Neuron (in vitro differentiated cells): ENCODE results near the gene ATXN1.

Source experiments
- H2AFZ ChIP-seq: one replicate; pipeline ENCODE4 v1.6.1; 2013; ENCODE audit warnings: low read depth, mild to moderate bottlenecking, inconsistent platforms, low read length, moderate library complexity
- H3K27me3 ChIP-seq: one replicate; pipeline ENCODE4 v1.6.1; 2013; ENCODE audit warnings: low read length; ENCODE audit not compliant: insufficient read depth
- H3K36me3 ChIP-seq: one replicate; pipeline ENCODE4 v1.6.1; 2013; ENCODE audit warnings: low read length; ENCODE audit not compliant: insufficient read depth
- H3K4me1 ChIP-seq: one replicate; pipeline ENCODE4 v1.6.1; 2013; ENCODE audit warnings: low read length; ENCODE audit not compliant: insufficient read depth
- H3K4me3 ChIP-seq: 2 replicates; pipeline ENCODE4 v1.5.1; 2013; ENCODE audit warnings: mild to moderate bottlenecking, low read length, moderate library complexity
- H3K9me3 ChIP-seq: one replicate; pipeline ENCODE4 v1.6.1; 2013; ENCODE audit warnings: low read length

ATXN1 gene

GRCh38 chr6:16496210-16496609, 265.1 kb downstream of the ATXN1 start:
- Histone ChIP-seq H2AFZ (no peak overlapping the region), H3K4me1 (peaks cover 28% of the 10 kb centered on the region), H3K27me3 (no peaks in the 10 kb centered on the region), H3K4me3 (peak overlapping the region; percentile 41), H3K9me3 (no peaks in the 10 kb centered on the region), H3K36me3 (no peaks in the 10 kb centered on the region)

GRCh38 chr6:16494793-16495192, 266.5 kb downstream of the ATXN1 start:
- H3K36me3 ChIP-seq, result no peaks in the 10 kb centered on the region
- no peak overlapping the region for H3K4me3 ChIP-seq
- H3K4me1 ChIP-seq, result peaks cover 28% of the 10 kb centered on the region
- H3K9me3 ChIP-seq, result no peaks in the 10 kb centered on the region
- H3K27me3 ChIP-seq, result no peaks in the 10 kb centered on the region
- H2AFZ ChIP-seq, result no peak overlapping the region

- no peaks in the 10 kb centered on the region for H3K9me3 ChIP-seq
- H3K4me3 ChIP-seq, result no peak overlapping the region
- H3K4me1 ChIP-seq, result peaks cover 28% of the 10 kb centered on the region
- no peaks in the 10 kb centered on the region for H3K36me3 ChIP-seq
- H2AFZ ChIP-seq, result no peak overlapping the region
- no peaks in the 10 kb centered on the region for H3K27me3 ChIP-seq
These were observed 267.5 kb downstream of the ATXN1 start for GRCh38 chr6:16493802-16494201.

DNA sequence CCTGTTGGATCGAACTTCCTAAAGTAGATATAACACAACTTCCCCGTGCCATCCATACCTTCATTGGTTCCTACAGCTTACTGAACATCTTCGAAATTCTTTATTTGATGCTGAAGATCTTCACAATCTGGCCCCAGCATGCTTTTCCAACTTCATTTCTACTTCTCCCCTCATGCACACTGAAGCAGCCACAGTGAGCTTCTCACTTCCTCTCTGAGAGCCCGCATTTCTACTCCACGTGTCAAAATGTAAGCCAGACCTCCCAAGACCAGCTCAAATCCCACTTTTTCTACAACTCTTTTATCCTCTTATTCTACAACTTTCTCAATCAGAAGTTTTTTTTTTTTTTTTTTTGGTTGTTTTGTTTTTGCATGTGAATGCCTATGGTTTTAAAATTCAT, 268.1 kb downstream of the ATXN1 start:
- Histone ChIP-seq H3K36me3 (no peaks in the 10 kb centered on the region), H2AFZ (no peak overlapping the region), H3K4me3 (no peak overlapping the region), H3K27me3 (no peaks in the 10 kb centered on the region), H3K9me3 (no peaks in the 10 kb centered on the region), H3K4me1 (peaks cover 26% of the 10 kb centered on the region)

GRCh38 chr6:16491666-16492313, 269.5 kb downstream of the ATXN1 start:
- Histone ChIP-seq H3K36me3 (no peaks in the 10 kb centered on the region), H2AFZ (no peak overlapping the region), H3K27me3 (no peaks in the 10 kb centered on the region), H3K4me3 (no peak overlapping the region), H3K4me1 (peaks cover 13% of the 10 kb centered on the region), H3K9me3 (no peaks in the 10 kb centered on the region)

DNA sequence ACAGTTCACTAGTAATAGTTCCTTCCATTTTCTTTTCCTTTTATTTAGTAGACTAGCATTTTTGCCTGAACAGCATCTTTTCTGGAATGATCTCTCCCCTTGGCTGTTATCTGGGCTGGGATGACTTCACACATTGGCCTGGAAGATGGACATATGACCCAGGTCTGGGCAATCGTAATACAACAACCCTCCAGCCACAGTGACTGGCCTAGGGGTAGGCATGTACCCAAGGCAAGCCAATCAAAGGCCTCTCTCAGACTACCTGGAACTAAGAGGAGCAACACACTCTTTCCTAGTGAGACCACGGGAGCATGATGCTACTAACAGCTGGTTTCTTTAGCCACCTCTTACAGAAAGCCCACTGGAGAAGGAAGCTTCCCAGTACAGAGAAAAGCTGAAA, 270.6 kb downstream of the ATXN1 start:
- Histone ChIP-seq H3K4me1 (peaks cover 4% of the 10 kb centered on the region), H2AFZ (no peak overlapping the region), H3K4me3 (no peak overlapping the region), H3K9me3 (no peaks in the 10 kb centered on the region), H3K36me3 (no peaks in the 10 kb centered on the region), H3K27me3 (no peaks in the 10 kb centered on the region)

- Histone ChIP-seq H2AFZ (no peak overlapping the region), H3K27me3 (no peaks in the 10 kb centered on the region), H3K9me3 (no peaks in the 10 kb centered on the region), H3K36me3 (no peaks in the 10 kb centered on the region), H3K4me3 (no peak overlapping the region), H3K4me1 (no peaks in the 10 kb centered on the region)
These were observed 272.4 kb downstream of the ATXN1 start for GRCh38 chr6:16488813-16489212.

GRCh38 chr6:16487996-16488674, 273.1 kb downstream of the ATXN1 start:
- no peaks in the 10 kb centered on the region for H3K27me3 ChIP-seq
- no peaks in the 10 kb centered on the region for H3K36me3 ChIP-seq
- H3K4me1 ChIP-seq, result no peaks in the 10 kb centered on the region
- H2AFZ ChIP-seq, result no peak overlapping the region
- H3K9me3 ChIP-seq, result no peaks in the 10 kb centered on the region
- no peak overlapping the region for H3K4me3 ChIP-seq

DNA sequence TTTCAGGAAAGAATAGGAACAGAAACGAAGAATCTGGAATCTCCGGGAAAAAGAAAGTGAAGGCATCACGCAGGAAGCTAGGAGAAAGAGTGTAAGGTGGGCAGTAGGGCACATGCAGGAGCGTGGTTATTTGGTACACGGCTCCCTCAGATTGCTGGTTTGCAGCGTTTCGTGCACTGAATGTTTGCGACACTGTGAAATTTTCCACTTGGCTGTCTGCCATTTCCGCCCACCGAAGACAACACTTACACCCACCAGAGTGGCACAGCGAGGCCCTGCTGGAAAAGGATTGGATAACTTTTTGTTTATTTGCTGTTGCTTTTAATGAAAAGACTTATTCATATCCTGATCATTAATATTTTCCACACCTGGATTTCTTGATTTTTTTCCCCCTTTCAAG, 274.6 kb downstream of the ATXN1 start:
- Histone ChIP-seq H3K4me1 (peaks cover under 1% of the 10 kb centered on the region), H3K9me3 (no peaks in the 10 kb centered on the region), H3K27me3 (no peaks in the 10 kb centered on the region), H3K36me3 (no peaks in the 10 kb centered on the region), H3K4me3 (no peak overlapping the region), H2AFZ (no peak overlapping the region)

GRCh38 chr6:16483315-16483875, 277.9 kb downstream of the ATXN1 start:
- Histone ChIP-seq H3K4me3 (no peak overlapping the region), H3K27me3 (no peaks in the 10 kb centered on the region), H3K36me3 (no peaks in the 10 kb centered on the region), H2AFZ (no peak overlapping the region), H3K4me1 (peaks cover 3% of the 10 kb centered on the region), H3K9me3 (no peaks in the 10 kb centered on the region)

GRCh38 chr6:16482702-16483314, 278.5 kb downstream of the ATXN1 start:
- H3K27me3 ChIP-seq, result no peaks in the 10 kb centered on the region
- no peak overlapping the region for H2AFZ ChIP-seq
- H3K4me1 ChIP-seq, result peaks cover 3% of the 10 kb centered on the region
- no peak overlapping the region for H3K4me3 ChIP-seq
- H3K9me3 ChIP-seq, result no peaks in the 10 kb centered on the region
- no peaks in the 10 kb centered on the region for H3K36me3 ChIP-seq

DNA sequence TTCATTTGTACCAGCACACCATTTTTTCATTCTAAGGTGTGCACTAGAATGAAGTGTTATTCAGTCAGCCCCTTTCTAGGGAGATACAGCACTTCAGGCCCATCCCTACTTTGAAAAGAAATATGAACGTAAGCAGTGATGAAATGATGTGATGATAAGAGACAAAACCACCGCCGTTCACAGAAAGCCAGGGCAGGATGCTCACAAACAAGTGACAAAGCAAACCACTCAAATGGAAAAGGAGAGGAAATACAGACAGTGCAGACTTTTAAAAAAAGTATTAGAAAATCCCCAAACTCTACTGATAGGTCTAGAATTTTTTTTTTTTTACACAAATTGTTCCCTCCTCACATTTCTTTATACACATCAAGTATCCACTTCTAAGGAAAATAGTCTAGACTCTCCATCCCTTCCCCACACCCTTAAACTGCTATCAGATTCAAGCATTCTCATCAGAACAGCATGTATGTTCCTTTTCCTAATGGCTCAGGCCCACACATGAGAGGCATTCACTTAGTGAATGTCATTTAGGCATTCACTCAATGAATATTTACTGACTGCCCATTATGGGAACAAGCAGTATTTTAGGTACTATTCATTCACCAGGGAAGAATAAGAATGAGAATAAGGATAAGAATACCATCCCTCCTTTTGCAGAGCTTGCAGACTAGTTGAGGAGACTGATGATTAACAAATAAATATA, 279.4 kb downstream of the ATXN1 start:
- Histone ChIP-seq H3K27me3 (no peaks in the 10 kb centered on the region), H3K9me3 (no peaks in the 10 kb centered on the region), H3K36me3 (no peaks in the 10 kb centered on the region), H3K4me3 (no peak overlapping the region), H2AFZ (no peak overlapping the region), H3K4me1 (peaks cover 3% of the 10 kb centered on the region)
